GM19239 (cell line): ENCODE measurements around the gene CATSPERE.
A peak's percentile ranks its signal among the peaks of the same experiment; 100 is the strongest.
"Not testable (repeated sequence)": the region's sequence is repeated elsewhere in the genome, so short reads cannot be mapped to it uniquely, and the experiment has no call there.

Experiments used
- DNase-seq: peaks from one replicate; pipeline ENCODE4 v3.0.0; 2011; ENCODE audit warnings: low spot score; ENCODE audit not compliant: insufficient read length
- FAIRE-seq: peaks from 2 replicates; lab custom pipeline; 2011; peaks lifted over from hg19 to GRCh38; lab: Jason Lieb, UNC

CATSPERE gene

GRCh38 chr1:244502630-244503029 is 41.6 kb downstream of the CATSPERE start:
- no peak for DNase-seq
- no peak for FAIRE-seq

GRCh38 chr1:244513493-244513892 is 52.4 kb downstream of the CATSPERE start:
- no peak for FAIRE-seq
- DNase-seq: no peak

GRCh38 chr1:244515680-244516079 is 54.6 kb downstream of the CATSPERE start:
- no peak for FAIRE-seq
- no peak for DNase-seq

GRCh38 chr1:244536316-244536715 is 75.2 kb downstream of the CATSPERE start:
- DNase-seq (no peak), FAIRE-seq (no peak)

- DNase-seq (no peak), FAIRE-seq (no peak)
Observed at GRCh38 chr1:244545511-244545910, 84.4 kb downstream of the CATSPERE start.

GRCh38 chr1:244548558-244549115 is 87.6 kb downstream of the CATSPERE start:
- DNase-seq (no peak), FAIRE-seq (no peak)

GRCh38 chr1:244552336-244552735 is 91.3 kb downstream of the CATSPERE start:
- DNase-seq (no peak), FAIRE-seq (no peak)

GRCh38 chr1:244556263-244556662 is 95.2 kb downstream of the CATSPERE start:
- FAIRE-seq (no peak), DNase-seq (no peak)

GRCh38 chr1:244557565-244557964 is 96.5 kb downstream of the CATSPERE start:
- DNase-seq (no peak), FAIRE-seq (no peak)

GRCh38 chr1:244559561-244559960 is 98.5 kb downstream of the CATSPERE start:
- no peak for DNase-seq
- no peak for FAIRE-seq

- not testable (repeated sequence) for DNase-seq, FAIRE-seq
Observed at GRCh38 chr1:244562877-244563276, 101.8 kb downstream of the CATSPERE start.

GRCh38 chr1:244573768-244574167 is 112.7 kb downstream of the CATSPERE start:
- DNase-seq (no peak), FAIRE-seq (no peak)

- DNase-seq (no peak), FAIRE-seq (no peak)
Observed at GRCh38 chr1:244576259-244576892, 115.3 kb downstream of the CATSPERE start.

GRCh38 chr1:244578205-244578604 is 117.1 kb downstream of the CATSPERE start:
- not testable (repeated sequence) for FAIRE-seq, DNase-seq

GRCh38 chr1:244583358-244583982 is 122.4 kb downstream of the CATSPERE start:
- DNase-seq (no peak), FAIRE-seq (no peak)

- no peak for FAIRE-seq
- no peak for DNase-seq
Observed at GRCh38 chr1:244585867-244586266, 124.8 kb downstream of the CATSPERE start.

- FAIRE-seq (no peak), DNase-seq (no peak)
Observed at GRCh38 chr1:244590670-244591069, 129.6 kb downstream of the CATSPERE start.

GRCh38 chr1:244598611-244599010 is 137.5 kb downstream of the CATSPERE start:
- FAIRE-seq (no peak), DNase-seq (no peak)

GRCh38 chr1:244599937-244600350 is 138.9 kb downstream of the CATSPERE start:
- DNase-seq: peak; percentile 9
- no peak for FAIRE-seq

- DNase-seq (no peak), FAIRE-seq (no peak)
Observed at GRCh38 chr1:244601336-244601735, 140.3 kb downstream of the CATSPERE start.

GRCh38 chr1:244603498-244603897 is 142.4 kb downstream of the CATSPERE start:
- DNase-seq (peak; percentile 8), FAIRE-seq (no peak)
